ENCODE data around the gene MEAF6. TPM values are rescaled to one million over a fixed set of nuclear protein-coding genes. Genes with fewer than 3 reads are reported as not detected.

Gene MEAF6
- total and polyA plus RNA-seq, 2 of the 8 experiments (the other 6 are each of a cell fraction or from before 2014, with no cell fraction given), result 23.0 to 38.8 TPM

- H2BK20ac ChIP-seq (ENCODE audit: low read length), result no peak within 1 kb of the TSS
- peaks cover 6% of the 10 kb centered on the region; the same call in 1 of the 2 replicates for H3K23me2 ChIP-seq (ENCODE audit: low read depth, low read length)
- H3K4me2 ChIP-seq (ENCODE audit: insufficient read depth in 1 of 2, low read depth in 2 of 2, low read length in 2 of 2), result peak within 1 kb of the TSS; percentile 80 to 89
- H3K79me1 ChIP-seq (ENCODE audit: low read depth, low read length), result peaks cover 4% of the 10 kb centered on the region; the same call in 1 of the 2 replicates
- POLR2A ChIA-PET (ENCODE audit: partially characterized antibody), result interaction anchor here (0.6 to 1.4 kb wide), 7 partner anchors 16 to 370 kb away, joined by 3 to 6 read pairs (median 3); partner anchors contain the start of gene CDCA8
- H4K5ac ChIP-seq (ENCODE audit: insufficient read length, low read depth, low read length), result peak within 1 kb of the TSS; percentile 26
- no peak within 1 kb of the TSS for H3K23ac ChIP-seq (ENCODE audit: insufficient read length)
- H3K9me3 ChIP-seq (ENCODE audit: insufficient read depth in 2 of 2, low read depth in 1 of 2, low read length in 1 of 2), result 0 out of 4 replicates have a peak, but pooled peaks cover 0 to 2% of the 10 kb centered on the region in 2 experiments
- 7% methylated on average over 31 of the region's 31 CpGs; no CpG with 5 or more reads in 1 of the 2 experiments for WGBS, 2 experiments (ENCODE audit: extremely low coverage in 1 of 2, insufficient coverage in 1 of 2, insufficient read length in 1 of 2, insufficient replicate concordance in 2 of 2, low coverage in 1 of 2, low lambda C conversion rate in 2 of 2, missing lambda C conversion rate in 1 of 2)
- H4K20me1 ChIP-seq (replicated peaks in 1 of 2; ENCODE audit: control insufficient read depth in 1 of 2, insufficient read depth in 2 of 2, low read length in 2 of 2), result peaks cover 0 to 7% of the 10 kb centered on the region in 2 experiments
- H3K79me2 ChIP-seq (ENCODE audit: control insufficient read depth in 1 of 2, insufficient read depth in 2 of 2, low read length in 2 of 2), result peaks cover 8 to 16% of the 10 kb centered on the region in 2 experiments; a peak in 3 of 4 replicates
- CTCF ChIA-PET (ENCODE audit: partially characterized antibody), result interaction anchor here (0.6 to 1.9 kb wide), 2 partner anchors 42 to 231 kb away, joined by 3 to 6 read pairs; partner anchors contain the start of gene MEAF6
- peak within 1 kb of the TSS; percentile 11; the same call in 1 of the 2 replicates for H3K27ac ChIP-seq (ENCODE audit: low read depth, low read length)
- no peaks in the 10 kb centered on the region for H3K27me3 ChIP-seq (replicated peaks in 1 of 4; ENCODE audit: control insufficient read depth in 3 of 4, extremely low read depth in 1 of 4, insufficient read depth in 3 of 4, low read length in 3 of 4)
- DNase-seq (ENCODE audit: low read depth in 1 of 2, low spot score in 2 of 2) (peak; percentile 70 to 98), FAIRE-seq (no peak)
- H2BK120ac ChIP-seq (replicated peaks; ENCODE audit: low read depth, low read length), result no peak within 1 kb of the TSS
- H2AK5ac ChIP-seq (ENCODE audit: low read depth, low read length), result peak within 1 kb of the TSS; percentile 10; the same call in 1 of the 2 replicates
- no peaks in the 10 kb centered on the region; a peak in 1 of 8 replicates for H3K36me3 ChIP-seq (ENCODE audit: control insufficient read depth in 2 of 4, insufficient read depth in 4 of 4, low read length in 3 of 4)
- peak within 1 kb of the TSS; percentile 53 to 68 (median 61); a peak in 7 of 8 replicates for H3K4me3 ChIP-seq (ENCODE audit: extremely low read depth in 1 of 4, insufficient read depth in 2 of 4, low read depth in 3 of 4, low read length in 4 of 4)
- peak within 1 kb of the TSS; percentile 22 for H4K91ac ChIP-seq (replicated peaks; ENCODE audit: insufficient read length, low read length)
- peaks cover 3 to 13% (median 5%) of the 10 kb centered on the region in 4 experiments for H3K4me1 ChIP-seq (replicated peaks in 1 of 4; ENCODE audit: control insufficient read depth in 3 of 4, insufficient read depth in 4 of 4, low read length in 3 of 4)
- H2AFZ ChIP-seq (ENCODE audit: low read length), result peak within 1 kb of the TSS; percentile 74
- no peak within 1 kb of the TSS for H3K14ac ChIP-seq (ENCODE audit: insufficient read length)
- H4K8ac ChIP-seq (ENCODE audit: extremely low read depth, insufficient read depth, low read length), result peak within 1 kb of the TSS; percentile 84
- 0 out of 2 replicates have a peak within 1 kb of the TSS, but pooled peaks have one; percentile 4 for H2BK5ac ChIP-seq (ENCODE audit: low read depth, low read length)
- H3K18ac ChIP-seq (ENCODE audit: extremely low read depth, low read length), result peak within 1 kb of the TSS; percentile 53; the same call in 1 of the 2 replicates
- no peak within 1 kb of the TSS for H3K4ac ChIP-seq (replicated peaks; ENCODE audit: insufficient read length, low read depth, low read length)
- no peak within 1 kb of the TSS for H3K56ac ChIP-seq (replicated peaks; ENCODE audit: insufficient read length, low read depth, low read length)
- H2BK15ac ChIP-seq (ENCODE audit: low read length), result 0 out of 2 replicates have a peak within 1 kb of the TSS, but pooled peaks have one; percentile 63
- peak within 1 kb of the TSS; percentile 55; the same call in 1 of the 2 replicates for H2BK12ac ChIP-seq (ENCODE audit: low read depth, low read length)
- H3K9ac ChIP-seq (replicated peaks in 1 of 4; ENCODE audit: extremely low read depth in 1 of 4, low read depth in 3 of 4, low read length in 3 of 4), result peak within 1 kb of the TSS in 3 of 4 experiments; percentile 41 to 73 (median 71); a peak in 5 of 7 replicates
- TF ChIP-seq NANOG (IDR thresholded peaks at IDR 0.05; ENCODE audit: insufficient read depth, low read depth, low read length, poor library complexity, severe bottlenecking), result no peak
- peak in 1 of 2 experiments; percentile 87; a peak in 1 of 4 replicates for TF ChIP-seq SIN3A (conservative IDR thresholded peaks at IDR 0.05 in 1 of 2, IDR thresholded peaks at IDR 0.05 in 1 of 2; ENCODE audit: low read depth in 1 of 2, low read length in 2 of 2)
- no peak for TF ChIP-seq NRF1 (IDR thresholded peaks at IDR 0.05; ENCODE audit: low read depth, low read length)
- 0 out of 2 replicates have a peak, but pooled peaks have one; percentile 10 for TF ChIP-seq TEAD4 (IDR thresholded peaks at IDR 0.05; ENCODE audit: low read depth, low read length)
- TF ChIP-seq HDAC6 (IDR thresholded peaks at IDR 0.05; ENCODE audit: low read depth, low read length), result no peak
- no peak for TF ChIP-seq FOSL1 (IDR thresholded peaks at IDR 0.05; ENCODE audit: insufficient read depth, low read depth, low read length)
- no peak for TF ChIP-seq ATF2 (IDR thresholded peaks at IDR 0.05; ENCODE audit: low read length)
- no peak for TF ChIP-seq KDM1A (IDR thresholded peaks at IDR 0.05; ENCODE audit: borderline replicate concordance, low read length)
- TF ChIP-seq KDM4A (IDR thresholded peaks at IDR 0.05; ENCODE audit: low read depth, low read length, severe bottlenecking), result peak; percentile 67
Measured at GRCh38 chr1:37556712-37557196, 42.2 kb upstream of the MEAF6 start, which contains the start of gene DNALI1. TSS of gene DNALI1 (plus strand) at chr1:37556940. CDS start at chr1:37556995, 55 bp downstream.
